GM12891 (cell line): ENCODE measurements around the gene GPR21.

Source experiments
- POLR2A ChIP-seq: IDR thresholded peaks from 2 replicates; pipeline ENCODE4 v1.6.1; 2011; ENCODE audit warnings: low read depth, low read length, control low read depth
- POLR2AphosphoS5 ChIP-seq: IDR thresholded peaks from 2 replicates; pipeline ENCODE4 v1.6.1; 2011; ENCODE audit warnings: low read depth, low read length, control low read depth
- SPI1 ChIP-seq: IDR thresholded peaks from 2 replicates; pipeline ENCODE4 v1.6.1; 2011; ENCODE audit warnings: low read depth, low read length, control low read depth
- TAF1 ChIP-seq: IDR thresholded peaks from 2 replicates; pipeline ENCODE4 v1.6.1; 2011; ENCODE audit warnings: low read depth, low read length, control low read depth

GRCh38 chr9:122996586-122996985 lies 36.9 kb upstream of the GPR21 start:
- TF ChIP-seq POLR2AphosphoS5 (no peak), TAF1 (no peak), POLR2A (no peak), SPI1 (no peak)
